ENCODE data around the gene CAPN8.

CAPN8 gene

DNA sequence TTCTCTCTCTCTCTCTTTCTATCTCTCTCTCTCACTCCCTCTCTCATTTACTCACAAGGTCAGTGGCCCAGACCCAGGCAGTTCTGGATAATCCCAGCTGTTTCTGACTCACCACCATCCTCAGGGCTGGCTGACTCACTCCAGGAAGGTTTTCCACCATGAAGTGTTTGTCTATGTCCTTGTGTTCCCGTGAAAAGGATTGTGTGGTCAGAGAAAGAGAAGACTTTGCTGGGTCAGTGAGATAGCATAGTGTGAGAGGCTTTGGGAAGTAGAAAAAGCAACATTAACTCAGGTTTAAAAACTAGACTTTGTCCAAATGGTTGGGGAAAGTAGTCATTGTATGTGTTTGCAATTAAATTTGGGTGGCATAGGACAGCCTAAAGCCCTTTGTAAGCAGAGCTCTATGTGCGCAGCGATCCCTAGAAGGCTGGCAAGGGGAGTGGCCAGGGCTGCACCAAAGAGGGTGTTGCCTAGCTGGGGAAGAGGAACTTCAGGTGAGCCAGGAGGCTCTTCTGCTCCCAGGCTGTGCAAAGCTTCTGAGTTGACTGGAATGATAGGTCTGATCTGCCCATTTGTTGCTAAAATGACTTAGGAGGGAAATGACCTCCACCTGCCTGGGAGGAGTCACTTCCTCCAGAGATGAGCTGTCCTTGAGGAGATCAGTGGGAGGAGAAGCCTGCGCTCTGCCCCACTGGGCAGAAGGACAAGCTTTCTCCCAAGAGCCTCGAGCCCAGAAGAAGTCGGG, 41.9 kb upstream of the CAPN8 start:
- peak; percentile 95 for DNase-seq (ENCODE audit: extremely low read depth, low read depth)
- no peak for TF ChIP-seq CTCF (IDR thresholded peaks at IDR 0.05; ENCODE audit: low read depth, low read length)

DNA sequence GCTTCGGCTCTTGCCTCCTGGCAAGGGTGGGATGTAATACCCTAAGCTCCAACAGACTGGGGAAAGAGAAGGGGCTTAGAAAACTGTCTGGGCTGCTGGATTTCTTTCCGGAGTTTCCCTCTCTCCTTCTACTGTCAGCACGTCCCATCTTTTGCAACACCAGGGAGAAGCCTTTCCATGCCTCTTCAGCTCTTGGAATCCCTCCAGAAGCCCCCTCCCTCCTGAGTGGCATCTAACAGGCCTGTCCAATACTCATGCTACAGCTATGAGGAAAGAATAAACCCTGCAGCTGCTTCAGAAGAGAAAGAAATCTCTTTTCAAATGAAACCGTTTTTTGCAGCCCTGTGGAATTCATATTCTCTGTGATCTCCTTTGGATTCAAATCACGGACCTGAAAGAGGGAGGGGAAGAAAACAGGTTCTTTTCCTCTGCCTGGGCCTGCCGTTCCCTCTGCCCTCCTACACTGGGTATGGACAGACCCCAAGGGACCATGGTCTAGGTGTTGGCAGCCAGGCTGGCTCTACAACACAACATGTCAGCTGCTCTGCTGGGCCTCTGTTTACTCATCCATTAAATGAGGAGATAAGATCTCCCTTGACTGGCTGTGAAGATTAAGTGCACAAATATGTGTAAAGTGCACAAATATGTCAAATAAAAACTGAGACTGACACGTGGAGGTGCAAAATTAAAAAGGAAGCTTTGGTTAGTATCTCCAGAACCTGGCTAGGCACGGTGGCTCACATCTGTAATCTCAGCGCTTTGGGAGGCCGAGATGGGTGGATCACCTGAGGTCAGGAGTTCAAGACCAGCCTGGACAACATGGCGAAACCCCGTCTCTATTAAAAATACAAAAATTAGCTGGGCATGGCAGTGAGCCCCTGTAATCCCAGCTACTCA, 40.8 kb upstream of the CAPN8 start:
- TF ChIP-seq CTCF (IDR thresholded peaks at IDR 0.05; ENCODE audit: low read depth, low read length): no peak
- peak; percentile 74 for DNase-seq (ENCODE audit: extremely low read depth, low read depth)

DNA sequence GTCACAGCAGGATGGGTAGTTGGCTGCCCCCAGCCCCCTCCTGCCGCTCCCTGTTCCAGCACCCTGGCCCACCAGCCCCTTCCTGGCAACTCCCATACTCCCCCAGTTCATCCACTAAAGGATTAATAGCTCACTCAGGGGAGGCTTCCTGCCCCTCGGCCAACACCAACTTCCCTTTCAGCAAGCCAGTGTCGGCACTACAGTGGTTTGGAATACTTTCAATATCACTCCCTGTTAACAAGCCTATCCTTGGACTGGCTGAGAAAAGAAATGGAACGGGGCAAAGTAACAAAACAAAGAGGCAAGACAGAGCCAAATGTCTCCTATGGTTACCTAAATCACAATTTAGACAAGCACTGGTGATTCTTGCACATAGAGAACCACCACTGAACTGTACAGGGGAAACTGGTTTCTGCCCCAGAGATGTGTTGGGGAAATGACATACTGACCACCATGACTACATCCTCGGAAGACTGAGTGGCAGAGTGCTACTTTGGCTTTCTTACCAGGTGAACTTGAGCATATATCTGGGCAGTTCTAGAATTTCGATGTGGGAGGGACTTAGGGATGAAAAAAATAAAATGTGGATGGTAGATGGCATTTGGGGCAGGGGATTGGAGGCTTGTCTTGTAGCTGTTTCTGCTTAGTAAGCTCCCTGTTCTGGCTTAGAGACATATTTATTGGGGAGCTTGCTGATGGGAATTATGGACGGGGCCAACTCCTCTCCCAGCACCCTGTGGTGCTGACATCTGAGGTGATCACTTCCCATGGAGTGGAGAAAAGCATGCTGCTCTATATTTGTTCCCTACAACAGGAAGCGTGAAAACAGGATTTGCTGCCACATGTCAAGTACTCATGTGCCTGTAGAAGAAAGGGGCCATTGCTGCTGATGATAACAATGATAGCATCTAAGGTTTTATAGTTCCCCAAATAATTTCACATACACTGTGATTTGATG, 39.7 kb upstream of the CAPN8 start:
- no peak for DNase-seq (ENCODE audit: extremely low read depth, low read depth)
- TF ChIP-seq CTCF (IDR thresholded peaks at IDR 0.05; ENCODE audit: low read depth, low read length): no peak

DNA sequence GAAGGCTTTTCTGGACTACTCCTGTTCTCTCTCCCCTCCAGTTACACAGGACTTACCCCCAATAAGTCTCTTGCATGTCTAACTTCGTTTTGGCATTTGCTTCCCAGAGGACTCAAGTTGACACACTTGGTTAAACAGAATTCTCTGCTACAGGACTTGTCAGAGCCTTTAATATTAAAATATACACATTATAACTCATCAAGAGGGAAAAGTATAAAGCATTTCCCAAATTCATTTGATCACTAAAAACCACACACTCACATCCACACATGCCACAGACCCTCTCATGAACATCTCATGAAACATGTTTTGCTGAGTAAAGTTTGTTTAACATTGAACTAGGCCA, 38.1 kb upstream of the CAPN8 start:
- DNase-seq (ENCODE audit: extremely low read depth, low read depth): no peak
- no peak for TF ChIP-seq CTCF (IDR thresholded peaks at IDR 0.05; ENCODE audit: low read depth, low read length)

DNA sequence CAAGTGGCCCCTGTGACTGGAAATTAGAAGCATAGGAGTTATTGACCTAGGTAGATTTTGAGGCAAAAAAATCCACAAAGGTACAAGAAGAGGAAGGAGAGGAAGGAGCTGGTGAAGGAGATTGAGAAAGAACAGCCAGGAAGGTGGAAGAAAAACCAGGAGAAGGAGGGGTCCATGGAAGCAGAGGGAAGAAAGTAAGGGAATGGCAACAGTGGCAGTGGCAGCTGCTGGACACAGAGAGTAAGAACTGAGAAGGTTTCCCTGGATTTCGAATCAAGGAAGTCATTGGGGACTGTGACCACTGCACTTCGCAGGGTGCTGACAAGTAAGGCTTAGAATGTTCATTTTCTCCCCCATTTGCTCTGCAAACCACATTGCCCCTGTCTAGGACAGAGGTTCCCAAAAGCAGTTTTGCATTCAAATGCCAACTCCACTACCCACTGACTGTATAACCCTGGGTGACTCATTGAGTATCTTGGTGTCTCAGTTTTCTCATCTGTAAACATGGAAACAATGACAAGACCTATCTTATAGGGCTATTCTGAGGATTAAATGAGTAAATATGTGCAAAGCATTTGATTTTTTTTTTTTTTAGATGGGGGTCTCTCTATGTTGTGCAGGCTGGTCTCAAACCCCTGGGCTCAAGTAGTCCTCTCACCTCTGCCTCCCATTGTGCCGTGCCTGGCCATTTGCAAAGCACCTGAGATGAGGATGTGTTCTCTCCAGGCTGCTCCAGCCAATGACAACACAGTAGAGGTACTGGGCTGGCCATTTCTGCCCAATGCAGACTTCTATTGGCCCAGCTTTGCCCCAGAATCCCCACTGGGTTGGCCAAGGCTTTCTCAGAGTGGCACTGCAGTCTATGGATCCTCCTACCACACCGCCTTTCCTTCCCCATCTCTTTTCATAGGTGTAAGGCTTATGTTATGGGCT, 37.5 kb upstream of the CAPN8 start:
- no peak for TF ChIP-seq CTCF (IDR thresholded peaks at IDR 0.05; ENCODE audit: low read depth, low read length)
- no peak for DNase-seq (ENCODE audit: extremely low read depth, low read depth)

DNA sequence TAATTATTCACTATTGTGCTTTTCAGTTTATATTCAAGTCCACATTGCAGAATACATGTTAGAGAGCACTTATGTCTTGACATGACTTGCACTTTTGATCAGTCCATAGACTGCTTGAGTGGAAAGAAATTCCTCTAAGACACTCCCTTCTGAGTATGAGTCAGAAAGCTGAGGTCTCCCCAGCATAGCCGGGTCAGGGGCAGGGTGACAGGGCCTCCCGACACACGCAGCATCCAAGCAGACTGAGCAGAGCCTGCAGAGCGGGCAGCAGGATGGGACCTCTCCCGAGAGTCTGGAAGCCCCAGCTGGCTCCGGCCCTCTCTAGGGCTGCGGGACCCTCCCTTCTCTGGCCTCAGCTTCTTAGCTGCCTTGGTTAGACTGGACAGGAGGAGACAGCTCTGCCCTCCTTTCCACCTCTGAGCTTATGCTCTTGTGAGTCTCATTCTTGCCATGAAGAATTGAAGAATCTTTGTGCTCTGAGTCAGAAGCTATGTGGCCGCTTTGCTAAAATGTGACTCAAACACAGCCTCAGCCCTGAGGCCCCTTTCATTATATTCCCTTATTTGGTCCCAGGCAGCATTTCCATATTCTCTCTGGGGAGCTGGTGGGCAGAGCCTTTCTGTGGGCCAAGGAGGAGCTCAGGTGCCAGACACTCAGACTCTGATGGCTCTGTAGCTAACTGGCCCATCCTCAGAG, 35.6 kb upstream of the CAPN8 start:
- TF ChIP-seq CTCF (IDR thresholded peaks at IDR 0.05; ENCODE audit: low read depth, low read length): no peak
- peak; percentile 90 for DNase-seq (ENCODE audit: extremely low read depth, low read depth)
